H9 (cell line): ENCODE data around the gene SRGAP3. TPM values are rescaled to one million over a fixed set of nuclear protein-coding genes. Genes with fewer than 3 reads are reported as not detected.

Experiments used
- DNase-seq: peaks from one replicate; pipeline ENCODE4 v3.0.0-alpha.2; 2017
- H2AFZ ChIP-seq: one replicate; pipeline ENCODE4 v1.6.1; 2013; ENCODE audit warnings: mild to moderate bottlenecking, low read length, control low read depth, moderate library complexity
- H2AK5ac ChIP-seq: 2 replicates; pipeline ENCODE4 v1.6.1; 2013; ENCODE audit warnings: low read length, control low read depth, mixed read lengths; ENCODE audit not compliant: insufficient read length
- H2BK120ac ChIP-seq: one replicate; pipeline ENCODE4 v1.6.1; 2013; ENCODE audit warnings: low read depth, mild to moderate bottlenecking, low read length, control low read depth, inconsistent platforms; ENCODE audit not compliant: poor library complexity, severe bottlenecking
- H2BK12ac ChIP-seq: 2 replicates; pipeline ENCODE4 v1.6.1; 2013; ENCODE audit warnings: low read length, control low read depth, mixed read lengths, low read depth; ENCODE audit not compliant: insufficient read length
- H2BK15ac ChIP-seq: 2 replicates; pipeline ENCODE4 v1.6.1; 2013; ENCODE audit warnings: low read depth, low read length, control low read depth
- H2BK20ac ChIP-seq: one replicate; pipeline ENCODE4 v1.6.1; 2013; ENCODE audit warnings: low read depth, mild to moderate bottlenecking, low read length, control low read depth, inconsistent platforms; ENCODE audit not compliant: poor library complexity, severe bottlenecking
- H2BK5ac ChIP-seq: 2 replicates; pipeline ENCODE4 v1.6.1; 2013; ENCODE audit warnings: low read length, control low read depth, mixed read lengths; ENCODE audit not compliant: insufficient read length
- H3K14ac ChIP-seq: 2 replicates; pipeline ENCODE4 v1.6.1; 2013; ENCODE audit warnings: low read length, control low read depth; ENCODE audit not compliant: insufficient read depth
- H3K18ac ChIP-seq: 2 replicates; pipeline ENCODE4 v1.6.1; 2013; ENCODE audit warnings: low read depth, mild to moderate bottlenecking, mixed read lengths, low read length, control low read depth; ENCODE audit not compliant: insufficient read length
- H3K23ac ChIP-seq: 2 replicates; pipeline ENCODE4 v1.6.1; 2013; ENCODE audit warnings: low read length, control low read depth, mixed read lengths, low read depth; ENCODE audit not compliant: insufficient read length
- H3K23me2 ChIP-seq: 2 replicates; pipeline ENCODE4 v1.6.1; 2013; ENCODE audit warnings: low read depth, mild to moderate bottlenecking, mixed read lengths, low read length, control low read depth; ENCODE audit not compliant: insufficient read length, poor library complexity, severe bottlenecking
- H3K27ac ChIP-seq: 2 replicates; pipeline ENCODE4 v1.5.1; 2013; ENCODE audit warnings: low read length, control low read depth, mixed read lengths, low read depth; ENCODE audit not compliant: insufficient read length
- H3K27me3 ChIP-seq: 2 replicates; pipeline ENCODE4 v1.6.1; 2013; ENCODE audit warnings: low read length, control low read depth, inconsistent platforms; ENCODE audit not compliant: insufficient read depth
- H3K4ac ChIP-seq: 2 replicates; pipeline ENCODE4 v1.6.1; 2013; ENCODE audit warnings: low read depth, mild to moderate bottlenecking, control low read depth, inconsistent platforms, low read length, moderate library complexity
- H3K4me1 ChIP-seq: 2 replicates; pipeline ENCODE4 v1.6.1; 2013; ENCODE audit warnings: low read length, control low read depth, inconsistent platforms; ENCODE audit not compliant: insufficient read depth
- H3K4me2 ChIP-seq: 2 replicates; pipeline ENCODE4 v1.6.1; 2013; ENCODE audit warnings: low read length, control low read depth, mixed read lengths; ENCODE audit not compliant: insufficient read length, insufficient read depth
- H3K56ac ChIP-seq: 2 replicates; pipeline ENCODE4 v1.6.1; 2013; ENCODE audit warnings: low read depth, mild to moderate bottlenecking, mixed read lengths, low read length, control low read depth; ENCODE audit not compliant: insufficient read length
- H3K79me1 ChIP-seq: 2 replicates; pipeline ENCODE4 v1.6.1; 2013; ENCODE audit warnings: low read depth, mild to moderate bottlenecking, moderate library complexity, low read length, control low read depth, inconsistent platforms; ENCODE audit not compliant: insufficient read depth, poor library complexity, severe bottlenecking
- H3K79me2 ChIP-seq: 2 replicates; pipeline ENCODE4 v1.6.1; 2013; ENCODE audit warnings: low read length, control low read depth, inconsistent platforms; ENCODE audit not compliant: insufficient read depth
- H3K9ac ChIP-seq: 2 replicates; pipeline ENCODE4 v1.6.1; 2013; ENCODE audit warnings: low read length, control low read depth, mixed read lengths; ENCODE audit not compliant: insufficient read length; ENCODE audit errors: extremely low read depth
- H3K9me3 ChIP-seq: one replicate; pipeline ENCODE4 v1.6.1; 2013; ENCODE audit warnings: low read depth, low read length, inconsistent platforms; ENCODE audit not compliant: control insufficient read depth
- H3T11ph ChIP-seq: one replicate; pipeline ENCODE4 v1.6.1; 2013; ENCODE audit warnings: mild to moderate bottlenecking, low read length, control low read depth, inconsistent platforms
- H4K20me1 ChIP-seq: one replicate; pipeline ENCODE4 v1.6.1; 2013; ENCODE audit not compliant: control insufficient read depth, insufficient read length, insufficient read depth
- H4K5ac ChIP-seq: 2 replicates; pipeline ENCODE4 v1.6.1; 2013; ENCODE audit warnings: low read depth, mild to moderate bottlenecking, mixed read lengths, low read length, control low read depth; ENCODE audit not compliant: insufficient read length
- H4K8ac ChIP-seq: replicated peaks from 2 replicates; pipeline ENCODE4 v1.6.1; 2013; ENCODE audit warnings: low read length, control low read depth, mixed read lengths, low read depth; ENCODE audit not compliant: insufficient read length
- H4K91ac ChIP-seq: 2 replicates; pipeline ENCODE4 v1.6.1; 2013; ENCODE audit warnings: low read depth, mild to moderate bottlenecking, moderate library complexity, mixed read lengths, low read length, control low read depth; ENCODE audit not compliant: insufficient read length
- H3K27ac Mint-ChIP-seq, 3 experiments: 2 replicates in 2 of 3; 3 replicates in 1 of 3; pipeline ENCODE4 v1.8.0; 2020 to 2021; ENCODE audit warnings: mixed read lengths in 3 of 3, mild to moderate bottlenecking in 1 of 3, moderate library complexity in 1 of 3
- H3K27me3 Mint-ChIP-seq: 2 replicates; pipeline ENCODE4 v1.8.0; 2021; ENCODE audit warnings: low read depth, mild to moderate bottlenecking, moderate library complexity, mixed read lengths
- H3K36me3 Mint-ChIP-seq, 3 experiments: 2 replicates in 2 of 3; 3 replicates in 1 of 3; pipeline ENCODE4 v1.8.0; 2020 to 2021; ENCODE audit warnings: low read depth in 3 of 3, mixed read lengths in 3 of 3; ENCODE audit not compliant: insufficient read depth in 1 of 3
- H3K4me1 Mint-ChIP-seq, 2 experiments: 2 replicates each; pipeline ENCODE4 v1.8.0; 2020; ENCODE audit warnings: mixed read lengths in 2 of 2
- H3K4me3 Mint-ChIP-seq, 2 experiments: 2 replicates in 1 of 2; 3 replicates in 1 of 2; pipeline ENCODE4 v1.8.0; 2020 to 2021; ENCODE audit warnings: mild to moderate bottlenecking in 2 of 2, mixed read lengths in 2 of 2, moderate library complexity in 1 of 2
- H3K9me3 Mint-ChIP-seq, 2 experiments: 2 replicates in 1 of 2; 3 replicates in 1 of 2; pipeline ENCODE4 v1.8.0; 2020; ENCODE audit warnings: mild to moderate bottlenecking in 2 of 2, mixed read lengths in 2 of 2, moderate library complexity in 1 of 2
- CTCF ChIP-seq: fragments of 200-600 bp; sonication (generic); conservative IDR thresholded peaks from 3 replicates; pipeline ENCODE4 v1.8.0; 2021; ENCODE audit warnings: antibody characterized with exemption, mild to moderate bottlenecking
- WGBS: extraction: QIAGEN DNeasy Blood & Tissue Kit; methylation state at CpG from one replicate; pipeline ENCODE4 v1.1.7; 2013; ENCODE audit warnings: missing lambda C conversion rate, low lambda C conversion rate, mixed read lengths; ENCODE audit not compliant: insufficient read length; ENCODE audit errors: extremely low coverage; 5-methylcytosine and 5-hydroxymethylcytosine counted together
- total RNA-seq: library from RNA; stranded (reverse); gene quantifications from 2 replicates; pipeline ENCODE4 v1.2.1, GENCODE V29; 2021

SRGAP3 gene
- total RNA-seq, 1 experiment from 2014 or later, result 3.4 TPM

- H3K4me2 ChIP-seq, result no peak overlapping the region
- H2BK12ac ChIP-seq, result no peak overlapping the region
- peaks cover 4% of the 10 kb centered on the region; the same call in 1 of the 2 replicates for H3K27me3 Mint-ChIP-seq
- peaks cover 18 to 31% of the 10 kb centered on the region in 2 experiments for H3K4me1 Mint-ChIP-seq
- no peak overlapping the region for H3K56ac ChIP-seq
- H2BK5ac ChIP-seq, result no peak overlapping the region
- peaks cover under 1 to 4% of the 10 kb centered on the region in 2 experiments; a peak in 4 of 5 replicates for H3K9me3 Mint-ChIP-seq
- no peak overlapping the region for H3K27ac ChIP-seq
- H3K9me3 ChIP-seq, result peaks cover 8% of the 10 kb centered on the region
- H3K79me1 ChIP-seq, result no peaks in the 10 kb centered on the region
- no peak overlapping the region for H3K18ac ChIP-seq
- DNase-seq, result no peak
- H2AK5ac ChIP-seq, result no peak overlapping the region
- H4K8ac ChIP-seq, result no peak overlapping the region
- H3K4me1 ChIP-seq, result no peaks in the 10 kb centered on the region
- H3K27ac Mint-ChIP-seq, result no peak overlapping the region
- no peak overlapping the region for H3T11ph ChIP-seq
- no peak for TF ChIP-seq CTCF
- H2BK15ac ChIP-seq, result no peak overlapping the region
- H3K23me2 ChIP-seq, result no peaks in the 10 kb centered on the region
- H3K36me3 Mint-ChIP-seq, result no peaks in the 10 kb centered on the region; a peak in 1 of 7 replicates
- no peak overlapping the region for H3K4ac ChIP-seq
- no CpG with 5 or more reads among the region's 1 CpG for WGBS
- H4K20me1 ChIP-seq, result no peaks in the 10 kb centered on the region
- no peak overlapping the region for H4K91ac ChIP-seq
- no peak overlapping the region for H3K23ac ChIP-seq
- no peak overlapping the region for H2BK20ac ChIP-seq
- no peak overlapping the region for H3K9ac ChIP-seq
- no peak overlapping the region for H4K5ac ChIP-seq
- H3K27me3 ChIP-seq, result no peaks in the 10 kb centered on the region
- H2BK120ac ChIP-seq, result no peak overlapping the region
- no peak overlapping the region for H3K4me3 Mint-ChIP-seq
- H3K14ac ChIP-seq, result no peak overlapping the region
- no peaks in the 10 kb centered on the region for H3K79me2 ChIP-seq
- H2AFZ ChIP-seq, result no peak overlapping the region
Measured at GRCh38 chr3:9156604-9157003, 92.8 kb downstream of the SRGAP3 start.
